ENCODE measurements around the gene CORO1C. TPM values are rescaled to one million over a fixed set of nuclear protein-coding genes. Genes with fewer than 3 reads are reported as not detected.

The CORO1C gene
- total and polyA plus RNA-seq, 9 of the 15 experiments (the other 6 are each of a cell fraction or from before 2014, with no cell fraction given): 55.2 to 280 (median 150) TPM

- TF ChIP-seq JUND (IDR thresholded peaks at IDR 0.05; ENCODE audit: borderline replicate concordance, low read depth, low read length) (peak; percentile 54; the same call in 1 of the 2 replicates), JUND (tag; IDR thresholded peaks at IDR 0.05; ENCODE audit: borderline replicate concordance, low read depth, low read length) (no peak; the same call in 1 of the 3 replicates), LCOR (CRISPR knock-in tag; IDR thresholded peaks at IDR 0.05) (peak; percentile 60; the same call in 1 of the 2 replicates), CXXC5 (CRISPR knock-in tag; IDR thresholded peaks at IDR 0.05) (peak; percentile 49; the same call in 1 of the 2 replicates), MTA2 (IDR thresholded peaks at IDR 0.05; ENCODE audit: low read depth) (peak; percentile 86), E2F8 (IDR thresholded peaks at IDR 0.05; ENCODE audit: low read depth, partially characterized antibody) (peak; percentile 58), NFE2 (IDR thresholded peaks at IDR 0.05; ENCODE audit: low read depth) (0 out of 2 replicates have a peak, but pooled peaks have one; percentile 23), GATAD2A (IDR thresholded peaks at IDR 0.05) (peak; percentile 84; the same call in 1 of the 2 replicates), HIVEP1 (CRISPR knock-in tag; IDR thresholded peaks at IDR 0.05) (no peak), SPI1 (IDR thresholded peaks at IDR 0.05; ENCODE audit: borderline replicate concordance, low read depth, low read length) (0 out of 2 replicates have a peak, but pooled peaks have one; percentile 13), NCOR1 (IDR thresholded peaks at IDR 0.05) (peak; percentile 91), ZBTB1 (CRISPR knock-in tag; IDR thresholded peaks at IDR 0.05; ENCODE audit: borderline replicate concordance, low read depth) (no peak), ZFP36 (IDR thresholded peaks at IDR 0.05; ENCODE audit: low read depth, low read length, partially characterized antibody) (peak; percentile 54), L3MBTL2 (IDR thresholded peaks at IDR 0.05) (peak; percentile 40), TAF1 (IDR thresholded peaks at IDR 0.05; ENCODE audit: control insufficient read depth, extremely low read depth, insufficient read depth, low read length, severe bottlenecking) (peak; percentile 42), MTA1 (IDR thresholded peaks at IDR 0.05; ENCODE audit: borderline replicate concordance) (0 out of 2 replicates have a peak, but pooled peaks have one; percentile 11), MYNN (IDR thresholded peaks at IDR 0.05) (0 out of 2 replicates have a peak, but pooled peaks have one; percentile 45), MYNN (CRISPR knock-in tag; IDR thresholded peaks at IDR 0.05) (no peak), CREB1 (IDR thresholded peaks at IDR 0.05) (0 out of 2 replicates have a peak, but pooled peaks have one; percentile 35), CREB1 (CRISPR knock-in tag; IDR thresholded peaks at IDR 0.05) (no peak), ZMIZ1 (IDR thresholded peaks at IDR 0.05; ENCODE audit: low read depth in 2 of 2, low read length in 2 of 2) (peak in 1 of 2 experiments; percentile 75; a peak in 2 of 4 replicates), CBFA2T2 (conservative IDR thresholded peaks at IDR 0.05) (peak; percentile 92)
Observed at GRCh38 chr12:108689314-108690190, 41.8 kb downstream of the CORO1C start (continued).
